ENCODE data around the gene C12orf42. TPM values are rescaled to one million over a fixed set of nuclear protein-coding genes. Genes with fewer than 3 reads are reported as not detected.

C12orf42 gene
- total RNA-seq, 1 experiment from 2014 or later = not detected

GRCh38 chr12:103519632-103520031, 23.9 kb upstream of the C12orf42 start:
- no peaks in the 10 kb centered on the region for H3K9me3 Mint-ChIP-seq (ENCODE audit: unreplicated experiment)
- DNase-seq = no peak
- ChIA-PET POLR2A (no interaction called here), CTCF (no interaction called here)
- intact Hi-C loops (cut with micrococcal nuclease; ENCODE audit: unreplicated experiment) = no loop called here
- Histone ChIP-seq H3K4me1 (no peaks in the 10 kb centered on the region), H3K36me3 (ENCODE audit: control insufficient read depth, insufficient read depth, low read length) (no peaks in the 10 kb centered on the region), H3K4me3 (ENCODE audit: low read depth, low read length) (no peak overlapping the region), H3K27me3 (replicated peaks; ENCODE audit: control insufficient read depth, insufficient read depth, low read length) (no peaks in the 10 kb centered on the region), H3K9me3 (no peaks in the 10 kb centered on the region)
- no peaks in the 10 kb centered on the region for H3K4me1 Mint-ChIP-seq (ENCODE audit: low read depth, unreplicated experiment)
- no peaks in the 10 kb centered on the region for H3K36me3 Mint-ChIP-seq (ENCODE audit: insufficient read depth, unreplicated experiment)
- no peaks in the 10 kb centered on the region for H3K27me3 Mint-ChIP-seq (ENCODE audit: insufficient read depth, unreplicated experiment)
- no peak for TF ChIP-seq CTCF (IDR thresholded peaks at IDR 0.05; ENCODE audit: insufficient read depth in 1 of 2, low read depth in 1 of 2, low read length in 1 of 2, severe bottlenecking in 1 of 2, unreplicated experiment in 1 of 2)
- no peak overlapping the region for H3K27ac Mint-ChIP-seq (ENCODE audit: unreplicated experiment)
- H3K4me3 Mint-ChIP-seq (ENCODE audit: unreplicated experiment) = no peak overlapping the region
- no TSS peak for BruUV-seq (replicated peaks)

GRCh38 chr12:103518899-103519298, 23.1 kb upstream of the C12orf42 start:
- Mint-ChIP-seq H3K27me3 (ENCODE audit: insufficient read depth, unreplicated experiment) (no peaks in the 10 kb centered on the region), H3K4me1 (ENCODE audit: low read depth, unreplicated experiment) (no peaks in the 10 kb centered on the region), H3K9me3 (ENCODE audit: unreplicated experiment) (no peaks in the 10 kb centered on the region), H3K4me3 (ENCODE audit: unreplicated experiment) (no peak overlapping the region), H3K27ac (ENCODE audit: unreplicated experiment) (no peak overlapping the region), H3K36me3 (ENCODE audit: insufficient read depth, unreplicated experiment) (no peaks in the 10 kb centered on the region)
- Histone ChIP-seq H3K4me1 (no peaks in the 10 kb centered on the region), H3K27me3 (replicated peaks; ENCODE audit: control insufficient read depth, insufficient read depth, low read length) (no peaks in the 10 kb centered on the region), H3K4me3 (ENCODE audit: low read depth, low read length) (no peak overlapping the region), H3K36me3 (ENCODE audit: control insufficient read depth, insufficient read depth, low read length) (no peaks in the 10 kb centered on the region), H3K9me3 (no peaks in the 10 kb centered on the region)
- CTCF ChIA-PET = no interaction called here
- POLR2A ChIA-PET = no interaction called here
- TF ChIP-seq CTCF (IDR thresholded peaks at IDR 0.05; ENCODE audit: insufficient read depth in 1 of 2, low read depth in 1 of 2, low read length in 1 of 2, severe bottlenecking in 1 of 2, unreplicated experiment in 1 of 2) = no peak
- BruUV-seq (replicated peaks) = no TSS peak
- no peak for DNase-seq
- intact Hi-C loops (cut with micrococcal nuclease; ENCODE audit: unreplicated experiment) = no loop called here

- H3K9me3 ChIP-seq = no peaks in the 10 kb centered on the region
- intact Hi-C loops (cut with micrococcal nuclease; ENCODE audit: unreplicated experiment) = no loop called here
- no peaks in the 10 kb centered on the region for H3K9me3 Mint-ChIP-seq (ENCODE audit: unreplicated experiment)
- no peaks in the 10 kb centered on the region for H3K4me1 ChIP-seq
- no peak overlapping the region for H3K4me3 Mint-ChIP-seq (ENCODE audit: unreplicated experiment)
- no TSS peak for BruUV-seq (replicated peaks)
- no peaks in the 10 kb centered on the region for H3K27me3 ChIP-seq (replicated peaks; ENCODE audit: control insufficient read depth, insufficient read depth, low read length)
- ChIA-PET CTCF (no interaction called here), POLR2A (no interaction called here)
- no peaks in the 10 kb centered on the region for H3K36me3 Mint-ChIP-seq (ENCODE audit: insufficient read depth, unreplicated experiment)
- H3K27me3 Mint-ChIP-seq (ENCODE audit: insufficient read depth, unreplicated experiment) = no peaks in the 10 kb centered on the region
- no peaks in the 10 kb centered on the region for H3K36me3 ChIP-seq (ENCODE audit: control insufficient read depth, insufficient read depth, low read length)
- DNase-seq = no peak
- no peak overlapping the region for H3K4me3 ChIP-seq (ENCODE audit: low read depth, low read length)
- TF ChIP-seq CTCF (IDR thresholded peaks at IDR 0.05; ENCODE audit: insufficient read depth in 1 of 2, low read depth in 1 of 2, low read length in 1 of 2, severe bottlenecking in 1 of 2, unreplicated experiment in 1 of 2) = no peak
- H3K27ac Mint-ChIP-seq (ENCODE audit: unreplicated experiment) = no peak overlapping the region
- no peaks in the 10 kb centered on the region for H3K4me1 Mint-ChIP-seq (ENCODE audit: low read depth, unreplicated experiment)
These were observed 21.4 kb upstream of the C12orf42 start for GRCh38 chr12:103517161-103517560.

All from Caco-2 (cell line).